HG02970 (cell line): ENCODE data around the gene ABCA7.
"Not testable (repeated sequence)": the region's sequence is repeated elsewhere in the genome, so short reads cannot be mapped to it uniquely, and the experiment has no call there.

Source experiments
- ATAC-seq: cut with Tn5 transposase; IDR thresholded peaks from one replicate; pipeline ENCODE4 v1.9.1; 2021; ENCODE audit warnings: mild to moderate bottlenecking, moderate library complexity, moderate number of reproducible peaks; ENCODE audit not compliant: unreplicated experiment, low FRiP score

Gene ABCA7

DNA sequence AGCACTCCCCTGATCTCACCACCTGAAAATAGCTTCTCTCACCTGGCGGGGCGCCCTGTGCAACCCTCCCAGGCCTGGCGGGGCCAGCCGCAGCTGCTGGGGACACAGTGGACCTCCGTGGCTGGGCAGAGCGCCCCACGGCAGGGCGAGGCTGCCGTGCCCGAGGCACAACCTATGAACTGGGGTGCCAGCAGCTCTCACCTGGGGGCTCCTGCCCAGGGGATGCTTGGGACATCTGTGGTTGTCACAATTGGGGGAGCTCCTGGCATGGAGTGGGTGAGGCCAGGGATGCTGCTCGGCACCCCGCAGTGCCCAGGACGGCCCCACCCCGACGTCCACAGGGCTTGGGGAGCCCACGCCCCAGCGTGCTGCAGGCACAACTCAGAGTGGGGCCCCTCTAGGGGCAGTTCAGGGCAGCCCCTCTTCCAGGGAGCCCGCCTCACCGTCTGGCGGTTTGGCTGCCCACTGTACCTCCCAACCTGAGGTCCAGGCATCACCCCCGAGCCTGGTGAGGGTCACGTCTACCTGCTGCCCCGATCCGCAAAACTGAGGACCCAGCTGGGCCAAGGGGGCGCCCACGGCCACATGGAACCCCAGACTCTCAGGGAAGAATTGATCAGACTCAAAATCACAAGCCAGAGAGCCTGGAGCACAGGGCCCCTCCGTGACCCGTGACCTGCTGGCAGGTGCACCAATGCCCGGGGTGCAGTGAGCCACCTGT is 24.7 kb upstream of the ABCA7 start:
- no peak for ATAC-seq

DNA sequence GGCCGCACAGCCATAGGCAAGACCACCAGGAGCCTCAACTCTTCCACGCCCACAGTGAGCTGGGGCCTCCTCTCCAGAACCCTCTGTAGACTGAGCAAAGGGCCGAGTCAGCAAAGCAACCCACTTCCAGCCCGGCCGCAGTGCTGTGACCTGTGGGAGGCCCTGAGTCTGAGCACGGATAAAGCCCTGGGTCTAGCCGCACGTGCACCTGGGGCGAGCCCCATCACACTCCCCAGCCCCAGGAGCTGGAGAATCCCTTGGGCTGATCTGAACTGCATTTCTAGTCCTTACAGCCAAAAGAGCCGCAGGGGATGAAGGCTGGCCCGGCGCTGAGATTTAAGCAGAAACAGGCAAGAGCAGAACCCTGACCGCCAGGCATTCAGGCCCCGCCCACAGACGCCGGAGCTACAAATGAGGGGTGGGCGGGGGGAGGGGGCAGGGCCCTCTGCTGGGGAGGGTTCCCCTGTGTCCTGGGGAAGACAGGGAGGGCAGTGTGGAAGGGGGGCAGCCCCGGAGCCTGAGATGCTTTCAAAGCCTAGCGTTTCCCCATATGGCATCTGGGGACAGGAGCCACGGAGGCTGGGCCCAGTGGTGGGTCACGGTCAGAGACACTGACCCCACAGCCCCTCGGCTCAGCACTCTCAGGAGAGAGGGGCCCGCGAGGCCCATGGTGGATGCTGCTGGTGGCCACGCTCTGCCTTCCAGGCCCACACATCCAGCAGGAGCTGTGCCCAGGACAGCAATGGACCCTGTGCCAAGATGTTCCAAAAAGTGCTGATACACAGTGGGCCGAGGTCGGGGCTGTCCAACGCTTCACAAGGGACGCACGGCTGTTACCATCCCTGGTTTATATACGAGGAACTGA is 23.9 kb upstream of the ABCA7 start:
- no peak for ATAC-seq

DNA sequence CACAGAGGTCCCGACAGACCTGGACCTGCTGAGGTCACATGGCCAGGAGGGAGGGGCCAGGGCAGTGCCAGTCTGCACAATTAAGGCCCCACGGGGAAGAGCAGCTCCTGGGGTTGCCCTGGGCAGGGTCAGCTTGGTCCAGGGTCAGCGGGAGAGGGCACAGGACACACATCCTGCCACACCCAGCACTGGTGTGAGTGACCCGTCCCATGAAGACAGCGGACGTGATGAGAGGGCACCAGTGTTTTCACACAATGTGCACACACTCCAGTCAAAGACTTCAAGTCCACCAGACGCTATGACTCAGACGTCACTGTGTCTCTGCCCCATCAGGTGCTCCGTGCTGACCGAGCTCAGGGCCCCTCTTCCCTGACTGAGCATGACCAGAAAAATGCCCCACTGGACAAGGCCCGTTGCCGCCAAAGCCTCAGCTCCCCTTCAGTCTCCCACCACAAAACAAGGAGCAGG is 23.2 kb upstream of the ABCA7 start:
- no peak for ATAC-seq

DNA sequence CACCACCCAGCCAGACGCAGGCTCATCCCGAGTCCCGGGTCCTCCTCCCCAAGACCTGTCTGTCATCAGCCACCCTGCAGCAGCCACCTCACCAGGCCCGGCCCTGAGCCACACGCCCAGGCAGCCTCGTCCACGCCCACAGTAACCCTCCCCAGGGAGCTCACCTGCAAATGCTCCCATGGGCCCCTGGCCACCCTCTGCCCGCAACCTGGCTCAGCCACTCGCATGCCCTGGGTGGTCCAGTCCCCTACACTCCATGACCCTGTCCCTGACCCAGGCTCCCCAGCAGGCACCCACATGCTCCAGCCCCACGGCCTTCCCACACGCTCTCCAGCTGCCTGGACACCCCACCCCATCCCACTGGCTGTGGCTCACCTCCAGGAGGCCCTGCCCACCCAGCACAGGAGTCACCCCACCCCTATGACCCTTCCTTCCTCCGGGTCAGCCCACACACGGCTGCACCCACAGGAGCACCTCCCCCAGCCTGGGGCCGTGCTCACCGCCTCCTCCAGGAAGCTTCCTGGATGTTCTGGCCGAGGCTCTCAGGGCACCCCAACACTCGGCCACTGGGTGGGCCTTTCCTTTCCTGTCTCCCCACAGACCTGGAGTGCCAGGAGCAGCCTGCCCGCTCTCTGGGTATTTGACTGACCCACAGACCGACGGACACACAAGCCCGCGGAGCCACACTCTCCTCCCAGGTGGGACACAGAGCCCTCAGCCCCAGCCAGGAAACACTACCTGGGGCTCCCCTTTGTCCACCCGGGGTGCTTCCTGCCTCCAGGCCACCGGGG is 22.6 kb upstream of the ABCA7 start:
- no peak for ATAC-seq

DNA sequence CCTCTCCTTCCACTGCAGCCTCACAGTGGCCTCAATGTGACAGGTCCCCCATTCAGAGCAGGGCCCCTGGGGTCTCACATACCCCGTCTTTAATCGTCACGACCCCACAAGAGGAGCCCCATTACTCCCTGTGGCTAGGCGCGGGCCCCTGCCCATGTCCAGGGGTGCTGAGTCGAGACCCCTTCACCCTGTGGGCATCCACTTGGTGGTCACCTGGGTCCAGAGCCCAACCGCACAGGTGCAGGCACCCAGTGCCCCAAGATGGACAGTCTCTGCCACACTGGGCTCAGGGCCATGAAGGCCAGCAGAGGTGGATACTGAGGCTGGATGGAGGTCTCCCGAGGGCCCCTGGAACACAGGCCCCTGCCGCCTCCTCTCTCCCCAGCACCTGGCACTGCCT is 22.0 kb upstream of the ABCA7 start:
- ATAC-seq: no peak

- no peak for ATAC-seq
Observed at GRCh38 chr19:1018393-1018792, 21.5 kb upstream of the ABCA7 start.

- ATAC-seq: no peak
Observed at GRCh38 chr19:1018932-1019615, 20.8 kb upstream of the ABCA7 start.

GRCh38 chr19:1019616-1019961 is 20.3 kb upstream of the ABCA7 start:
- ATAC-seq: no peak

DNA sequence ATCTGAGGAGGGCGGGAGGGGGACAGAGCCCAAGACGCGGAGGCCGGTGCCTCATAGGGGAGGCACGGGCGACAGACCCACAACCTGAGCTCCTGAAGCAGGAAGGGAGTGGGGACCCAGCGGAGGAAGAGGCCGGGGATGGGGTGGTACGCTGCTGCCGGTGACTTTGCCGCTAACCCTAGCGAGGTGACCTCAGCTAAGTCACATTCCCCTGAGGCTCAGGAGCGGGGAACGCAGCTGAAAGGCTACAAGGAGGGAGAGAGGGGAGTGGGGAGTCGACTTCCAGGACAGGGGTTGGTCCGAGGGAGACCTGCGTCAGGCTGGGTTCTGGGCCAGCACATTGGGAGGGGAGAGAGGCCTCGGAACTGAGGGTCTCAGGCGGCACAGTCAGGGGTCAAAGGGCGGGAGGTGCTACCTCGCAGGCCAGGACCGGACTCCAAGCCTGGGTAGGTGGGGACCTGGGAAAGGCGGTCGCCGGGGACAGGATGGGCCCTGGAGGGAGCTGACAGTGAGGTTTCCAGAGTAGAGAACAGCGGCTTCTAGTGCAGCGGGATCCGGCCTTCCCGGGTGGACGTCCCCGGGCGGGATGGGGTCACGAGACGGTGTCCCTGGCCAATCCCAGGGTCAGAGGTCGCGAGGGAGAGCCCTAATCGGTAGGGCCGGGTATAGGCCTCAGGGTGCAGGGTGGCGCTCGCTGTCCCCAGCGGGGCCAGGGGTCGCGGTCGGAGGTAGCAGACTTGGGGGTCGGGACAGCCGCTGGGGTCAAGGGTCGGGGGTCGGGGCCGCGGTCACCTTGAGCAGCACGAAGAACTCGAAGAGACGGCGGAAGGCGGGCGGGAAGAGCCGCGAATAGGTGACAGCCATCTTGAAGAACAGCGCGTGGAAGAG is 19.7 kb upstream of the ABCA7 start:
- no peak for ATAC-seq

- peak; percentile 88 for ATAC-seq
Observed at GRCh38 chr19:1020868-1021425, 19.0 kb upstream of the ABCA7 start, which contains the start of gene TMEM259. TSS of gene TMEM259 (minus strand) at chr19:1021123. CDS start at chr19:1020996, 127 bp downstream.

DNA sequence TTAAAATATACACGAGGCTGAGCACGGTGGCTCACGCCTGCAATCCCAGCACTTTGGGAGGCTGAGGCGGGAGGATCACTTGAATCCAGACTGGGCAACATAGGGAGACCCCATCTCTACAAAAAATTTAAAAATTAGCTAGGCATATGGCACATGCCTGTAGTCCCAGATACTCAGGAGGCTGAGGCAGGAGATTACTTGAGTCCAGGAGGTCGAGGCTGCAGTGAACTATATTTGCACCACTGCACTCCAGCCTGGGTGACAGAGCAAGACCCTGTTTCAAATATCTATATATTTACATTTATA is 16.1 kb upstream of the ABCA7 start:
- ATAC-seq: not testable (repeated sequence)

GRCh38 chr19:1025080-1025479 is 14.8 kb upstream of the ABCA7 start:
- ATAC-seq: not testable (repeated sequence)

GRCh38 chr19:1025960-1026782 is 13.7 kb upstream of the ABCA7 start, which contains the start of gene CNN2:
TSS of gene CNN2 (plus strand) at chr19:1026608. CDS start at chr19:1026662, 54 bp downstream.
- ATAC-seq: peak; percentile 48

GRCh38 chr19:1026783-1027649 is 12.9 kb upstream of the ABCA7 start:
- no peak for ATAC-seq

GRCh38 chr19:1027650-1028061 is 12.3 kb upstream of the ABCA7 start:
- no peak for ATAC-seq

DNA sequence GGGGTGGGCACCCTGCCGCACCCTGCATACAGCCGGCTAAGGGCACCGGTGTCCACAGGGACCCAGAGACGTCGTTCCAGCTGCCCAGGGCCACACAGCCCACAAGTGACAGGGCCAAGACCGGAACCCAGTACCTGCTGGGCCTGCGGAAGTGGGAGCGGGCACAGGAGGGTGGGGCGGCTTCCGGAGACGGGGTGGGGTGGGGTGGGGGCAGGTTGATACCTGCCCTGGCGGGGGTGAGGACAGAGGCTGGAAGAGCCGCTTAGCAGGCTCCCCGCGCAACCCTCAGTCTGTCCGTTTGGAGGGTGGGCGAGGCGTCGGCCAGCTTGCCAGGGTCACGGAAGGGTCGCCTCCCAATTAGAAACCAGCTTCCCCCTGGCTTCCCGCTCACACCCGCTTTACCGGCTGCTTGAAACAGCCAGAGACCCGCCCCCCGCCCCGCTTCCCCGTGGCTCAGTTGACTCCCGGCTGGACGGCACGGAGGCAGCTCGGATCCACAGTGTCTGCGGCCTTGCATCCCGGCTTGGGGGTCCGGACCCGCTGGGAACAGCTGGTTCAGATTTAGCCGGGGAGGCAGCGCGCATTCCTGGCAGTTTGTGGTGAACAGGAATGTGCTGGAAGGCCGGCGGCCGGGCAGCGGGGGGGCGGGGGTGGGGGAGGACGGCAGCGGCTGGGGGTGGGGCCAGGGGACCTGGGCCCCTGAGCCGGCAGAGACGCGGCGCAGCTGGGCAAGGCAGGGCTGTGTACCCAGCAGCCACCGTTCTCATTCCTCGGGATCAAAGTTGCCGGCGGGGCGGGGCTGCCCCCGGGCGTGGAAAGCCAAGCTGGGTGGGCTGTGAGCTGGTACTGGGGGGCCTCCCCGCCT is 11.6 kb upstream of the ABCA7 start:
- ATAC-seq: no peak
